Measurements from ENCODE around the gene LANCL1.

- TF ChIP-seq RAD21 (conservative IDR thresholded peaks at IDR 0.05) (no peak), CTCF (IDR thresholded peaks at IDR 0.05; ENCODE audit: poor library complexity, severe bottlenecking) (no peak), EZH2 (IDR thresholded peaks at IDR 0.05; ENCODE audit: borderline replicate concordance, insufficient read depth, low read length, poor library complexity, severe bottlenecking) (no peak), EP300 (conservative IDR thresholded peaks at IDR 0.05; ENCODE audit: poor library complexity, severe bottlenecking) (no peak), REST (IDR thresholded peaks at IDR 0.05; ENCODE audit: borderline replicate concordance) (no peak), POLR2AphosphoS5 (IDR thresholded peaks at IDR 0.05) (no peak), TAF1 (IDR thresholded peaks at IDR 0.05; ENCODE audit: low read depth) (no peak), SMC3 (conservative IDR thresholded peaks at IDR 0.05; ENCODE audit: poor library complexity) (no peak)
Measured at GRCh38 chr2:210445732-210446131, 30.8 kb downstream of the LANCL1 start.
